HCT116 (cell line): ENCODE data around the gene MTO1. TPM values are rescaled to one million over a fixed set of nuclear protein-coding genes. Genes with fewer than 3 reads are reported as not detected.

Source experiments
- ATAC-seq: fragments of 200-7000 bp; cut with Tn5 transposase; 2 replicates; pipeline ENCODE4 v1.9.1; 2020; ENCODE audit warnings: mild to moderate bottlenecking, moderate library complexity
- BruUV-seq: library from RNA; stranded (reverse); fragments of 400-500 nt; replicated peaks from 2 replicates; lab custom pipeline; 2021; lab: Mats Ljungman, UMichigan
- CTCF ChIA-PET: fragments of 300-600 bp; sonication (Branson Sonifier 250); formaldehyde crosslinking; loops from one replicate; lab custom pipeline; 2021; ENCODE audit warnings: antibody characterized with exemption; lab: Charles Lee
- POLR2A ChIA-PET: fragments of 300-600, 350-600 bp; sonication (Branson Sonifier 250); formaldehyde crosslinking; loops from one replicate; lab custom pipeline; 2021; ENCODE audit warnings: antibody characterized with exemption; lab: Charles Lee
- RAD21 ChIA-PET, 2 experiments: fragments of 300-600 bp; sonication (Branson Sonifier 250); formaldehyde crosslinking; loops; one replicate each; lab custom pipeline; 2023; ENCODE audit warnings: low total read pairs in 2 of 2; ENCODE audit not compliant: uncharacterized antibody in 2 of 2, unreplicated experiment in 2 of 2, low non-redundant PET in 1 of 2; lab: Charles Lee
- DNase-seq: peaks from one replicate; pipeline ENCODE4 v3.0.0-alpha.2; 2010; ENCODE audit warnings: low read depth, low spot score
- H2AFZ ChIP-seq: fragments of 200-600 bp; shearing (Covaris generic), sonication (generic); 2 replicates; pipeline ENCODE4 v1.6.1; 2017; ENCODE audit warnings: low read depth, mixed run types, mixed read lengths, antibody characterized with exemption, low read length; ENCODE audit not compliant: poor library complexity, severe bottlenecking
- H3K27ac ChIP-seq: 2 replicates; pipeline ENCODE4 v1.5.1; 2012; ENCODE audit warnings: low read depth, low read length
- H3K27me3 ChIP-seq: fragments of 200-600 bp; sonication (generic); 2 replicates; pipeline ENCODE4 v1.6.1; 2016; ENCODE audit warnings: mixed run types, low read length, mixed read lengths; ENCODE audit not compliant: insufficient read depth
- H3K36me3 ChIP-seq, 2 experiments: fragments of 200-500 bp in 1 of 2; fragments of 200-600 bp in 1 of 2; sonication (Bioruptor generic) in 1 of 2; sonication (generic) in 1 of 2; 2 replicates each; pipeline versions ENCODE4 v1.5.1 to v1.6.1; 2014 to 2016; ENCODE audit warnings: low read length in 2 of 2, inconsistent platforms in 1 of 2, mixed read lengths in 1 of 2, mixed run types in 1 of 2; ENCODE audit not compliant: insufficient read depth in 2 of 2, control insufficient read depth in 1 of 2
- H3K4me1 ChIP-seq, 2 experiments: fragments of 200-600 bp in 1 of 2; sonication (generic) in 1 of 2; 2 replicates each; pipeline versions ENCODE4 v1.5.1 to v1.6.1; 2012 to 2017; ENCODE audit warnings: low read length in 2 of 2, inconsistent platforms in 1 of 2, mild to moderate bottlenecking in 1 of 2, mixed read lengths in 1 of 2, mixed run types in 1 of 2, moderate library complexity in 1 of 2; ENCODE audit not compliant: insufficient read depth in 2 of 2, control insufficient read depth in 1 of 2
- H3K4me2 ChIP-seq: fragments of 200-600 bp; sonication (generic); 2 replicates; pipeline ENCODE4 v1.6.1; 2017; ENCODE audit warnings: mixed run types, low read length, mixed read lengths
- H3K4me3 ChIP-seq, 2 experiments: fragments of 200-600 bp in 1 of 2; sonication (generic) in 1 of 2; replicated peaks in 1 of 2; 2 replicates each; pipeline ENCODE4 v1.5.1; 2011 to 2016; ENCODE audit warnings: low read length in 2 of 2, control low read depth in 1 of 2, low read depth in 1 of 2, mild to moderate bottlenecking in 1 of 2, mixed read lengths in 1 of 2, mixed run types in 1 of 2
- H3K79me2 ChIP-seq: fragments of 200-600 bp; sonication (generic); 2 replicates; pipeline ENCODE4 v1.6.1; 2017; ENCODE audit warnings: mild to moderate bottlenecking, mixed run types, low read length, moderate library complexity, mixed read lengths; ENCODE audit not compliant: insufficient read depth
- H3K9ac ChIP-seq: fragments of 200-600 bp; sonication (generic); 2 replicates; pipeline ENCODE4 v1.6.1; 2016; ENCODE audit warnings: low read length, mixed read lengths
- H3K9me2 ChIP-seq: fragments of 200-600 bp; sonication (generic), shearing (Covaris generic); 2 replicates; pipeline ENCODE4 v1.6.1; 2017; ENCODE audit warnings: mixed run types, mild to moderate bottlenecking, moderate library complexity; ENCODE audit not compliant: insufficient read depth
- H3K9me3 ChIP-seq, 2 experiments: fragments of 200-500 bp in 1 of 2; fragments of 200-600 bp in 1 of 2; sonication (Bioruptor generic) in 1 of 2; sonication (generic) in 1 of 2; 2 replicates each; pipeline ENCODE4 v1.6.1; 2014 to 2017; ENCODE audit warnings: low read length in 2 of 2, mixed read lengths in 2 of 2, inconsistent platforms in 1 of 2, low read depth in 1 of 2, mild to moderate bottlenecking in 1 of 2, mixed run types in 1 of 2, moderate library complexity in 1 of 2; ENCODE audit not compliant: control insufficient read depth in 1 of 2, insufficient read depth in 1 of 2
- H4K20me1 ChIP-seq: fragments of 200-600 bp; sonication (generic), shearing (Covaris generic); 2 replicates; pipeline ENCODE4 v1.6.1; 2017; ENCODE audit warnings: mixed run types, mild to moderate bottlenecking, moderate library complexity; ENCODE audit not compliant: insufficient read depth
- ATF3 ChIP-seq: IDR thresholded peaks from 2 replicates; pipeline ENCODE4 v1.6.1; 2012
- CEBPB ChIP-seq: IDR thresholded peaks from 2 replicates; pipeline ENCODE4 v1.6.1; 2012; ENCODE audit warnings: low read depth
- CTCF ChIP-seq, 3 experiments: fragments of 200-600 bp in 1 of 3; sonication (generic) in 1 of 3; IDR thresholded peaks in 2 of 3; conservative IDR thresholded peaks in 1 of 3; 2 replicates each; pipeline ENCODE4 v1.5.1; 2012 to 2017; ENCODE audit warnings: low read depth in 2 of 3, low read length in 2 of 3, antibody characterized with exemption in 1 of 3, borderline replicate concordance in 1 of 3, control low read depth in 1 of 3, mild to moderate bottlenecking in 1 of 3, mixed read lengths in 1 of 3, mixed run types in 1 of 3, moderate library complexity in 1 of 3; ENCODE audit not compliant: insufficient read depth in 1 of 3
- EGR1 ChIP-seq: IDR thresholded peaks from 2 replicates; pipeline ENCODE4 v1.6.1; 2012; ENCODE audit warnings: low read depth
- ELF1 ChIP-seq: IDR thresholded peaks from 2 replicates; pipeline ENCODE4 v1.6.1; 2012; ENCODE audit warnings: low read depth, borderline replicate concordance
- FOSL1 ChIP-seq: IDR thresholded peaks from 2 replicates; pipeline ENCODE4 v1.6.1; 2012; ENCODE audit warnings: low read depth
- JUND ChIP-seq: IDR thresholded peaks from 2 replicates; pipeline ENCODE4 v1.6.1; 2012
- MAX ChIP-seq: IDR thresholded peaks from 2 replicates; pipeline ENCODE4 v1.6.1; 2012
- POLR2AphosphoS5 ChIP-seq: IDR thresholded peaks from 2 replicates; pipeline ENCODE4 v1.6.1; 2011; ENCODE audit warnings: mild to moderate bottlenecking, low read depth, low read length, moderate library complexity
- SIN3A ChIP-seq: IDR thresholded peaks from 2 replicates; pipeline ENCODE4 v1.6.1; 2012; ENCODE audit warnings: low read depth
- SP1 ChIP-seq: IDR thresholded peaks from 2 replicates; pipeline ENCODE4 v1.6.1; 2012; ENCODE audit warnings: low read depth
- SRF ChIP-seq: IDR thresholded peaks from 2 replicates; pipeline ENCODE4 v1.6.1; 2012; ENCODE audit warnings: low read depth
- TCF7L2 ChIP-seq: IDR thresholded peaks from 2 replicates; pipeline ENCODE4 v1.7.0; 2011; ENCODE audit warnings: borderline replicate concordance, inconsistent platforms; ENCODE audit not compliant: insufficient read depth, insufficient read length; ENCODE audit errors: extremely low read depth
- YY1 ChIP-seq: IDR thresholded peaks from 2 replicates; pipeline ENCODE4 v1.6.1; 2011; ENCODE audit warnings: low read length, low read depth, moderate library complexity, mild to moderate bottlenecking; ENCODE audit not compliant: insufficient replicate concordance; ENCODE audit errors: extremely low read depth
- ZFX ChIP-seq: fragments of 450-650 bp; IDR thresholded peaks from 2 replicates; pipeline ENCODE4 v1.6.1; 2017
- intact Hi-C: fragments of 100-400 bp; cut with micrococcal nuclease; formaldehyde crosslinking; loops from 2 replicates; pipeline ENCODE4 v1.10.0; 2022
- total RNA-seq: library from RNA; stranded (reverse); gene quantifications from one replicate; pipeline ENCODE4 v1.2.1, GENCODE V29; 2021; ENCODE audit not compliant: unreplicated experiment

The MTO1 gene
- total RNA-seq, 1 experiment from 2014 or later: 40.1 TPM

GRCh38 chr6:73504160-73504559 is 42.6 kb downstream of the MTO1 start:
- Histone ChIP-seq H3K36me3 (peaks cover 12 to 19% of the 10 kb centered on the region in 2 experiments), H2AFZ (no peak overlapping the region), H3K79me2 (no peaks in the 10 kb centered on the region), H3K27ac (no peak overlapping the region), H3K9me3 (no peaks in the 10 kb centered on the region), H3K4me3 (no peak overlapping the region)
- ATAC-seq: 0 out of 2 replicates have a peak, but pooled peaks have one; percentile 25
- TF ChIP-seq ELF1 (no peak), CEBPB (no peak), TCF7L2 (no peak), CTCF (IDR thresholded peaks at IDR 0.05 in 2 of 3, conservative IDR thresholded peaks at IDR 0.05 in 1 of 3; ENCODE audit: borderline replicate concordance in 1 of 3, insufficient read depth in 1 of 3, low read depth in 2 of 3, low read length in 2 of 3) (no peak), JUND (no peak), SRF (no peak), SP1 (no peak), MAX (no peak), SIN3A (no peak), FOSL1 (no peak), ZFX (no peak), ATF3 (no peak), POLR2AphosphoS5 (no peak), EGR1 (no peak), YY1 (no peak)
- TF ChIP-seq, all 23 proteins: peak for 0
- POLR2A ChIA-PET: interaction anchor here (1.0 to 1.9 kb wide), 2 partner anchors 9 to 12 kb away, joined by 3 to 7 read pairs; no protein-coding TSS in a partner anchor
- CTCF ChIA-PET: no interaction called here
- intact Hi-C loops: no loop called here
- RAD21 ChIA-PET: no interaction called here
- no peaks in the 10 kb centered on the region for H3K4me1 ChIP-seq
- H3K27me3 ChIP-seq: no peaks in the 10 kb centered on the region
- H3K9ac ChIP-seq: no peak overlapping the region
- BruUV-seq: no TSS peak
- no peaks in the 10 kb centered on the region for H4K20me1 ChIP-seq
- H3K4me2 ChIP-seq: no peak overlapping the region
- no peaks in the 10 kb centered on the region for H3K9me2 ChIP-seq
- DNase-seq: no peak
